GM21786 (cell line): Measurements from ENCODE around the gene CPT1A.
A peak's percentile ranks its signal among the peaks of the same experiment; 100 is the strongest.

ENCODE experiments used
- ATAC-seq: cut with Tn5 transposase; IDR thresholded peaks from one replicate; pipeline ENCODE4 v1.9.1; 2021; ENCODE audit not compliant: unreplicated experiment

CPT1A gene

DNA sequence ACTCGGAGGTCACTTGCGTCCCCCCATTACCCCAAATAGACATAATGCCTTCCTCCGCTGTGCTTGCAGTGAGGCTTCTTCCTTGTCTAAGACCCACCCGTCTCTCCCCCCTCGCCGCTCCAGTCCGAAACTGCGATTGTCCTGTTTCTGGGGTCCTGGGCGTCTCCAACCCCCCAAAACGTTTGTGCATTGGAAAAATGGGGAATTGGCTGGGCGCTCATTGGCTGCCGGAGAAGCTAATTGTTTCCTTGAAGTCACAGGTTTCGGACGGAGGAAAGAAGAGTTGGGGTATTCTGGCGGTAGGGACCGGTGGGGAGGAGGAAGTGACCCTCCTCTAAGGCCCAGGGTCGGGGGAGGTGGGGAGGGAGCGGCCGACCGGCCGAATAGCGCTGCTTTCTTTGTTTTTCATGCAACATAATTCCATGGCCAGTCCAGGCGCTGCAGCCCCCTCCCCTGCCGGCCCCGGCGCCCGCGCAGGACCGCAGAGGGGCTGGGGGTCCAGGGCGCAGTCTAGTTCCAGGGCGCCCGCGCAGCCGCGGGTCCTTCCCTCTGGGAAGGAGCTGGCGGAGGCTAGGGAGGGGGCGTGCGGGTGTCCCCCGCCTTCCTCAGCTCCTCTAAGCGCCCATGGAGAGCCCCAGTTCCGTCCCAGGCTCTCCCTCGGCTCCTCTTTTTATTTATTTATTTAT lies 12.7 kb upstream of the CPT1A start:
- ATAC-seq: no peak

DNA sequence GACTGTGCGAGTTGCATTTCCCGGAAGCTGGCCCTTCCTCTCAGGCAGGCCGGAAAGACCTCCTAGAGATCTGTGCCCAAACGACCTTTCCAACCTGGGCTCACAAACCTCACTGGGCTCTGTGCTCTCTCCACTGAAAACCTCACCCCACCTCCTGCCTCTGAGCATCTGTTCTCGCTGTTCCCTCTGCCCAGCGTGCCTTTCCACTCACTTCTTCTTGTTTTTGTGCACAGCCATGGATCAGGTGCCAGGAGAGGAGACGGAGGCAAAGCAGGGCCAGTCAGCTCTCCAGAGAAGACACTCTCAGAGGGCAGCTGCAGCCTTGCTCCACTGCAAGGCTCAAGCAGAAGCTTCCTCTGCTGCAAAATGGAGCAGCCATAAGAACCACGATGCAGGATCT lies 10.9 kb upstream of the CPT1A start:
- no peak for ATAC-seq

DNA sequence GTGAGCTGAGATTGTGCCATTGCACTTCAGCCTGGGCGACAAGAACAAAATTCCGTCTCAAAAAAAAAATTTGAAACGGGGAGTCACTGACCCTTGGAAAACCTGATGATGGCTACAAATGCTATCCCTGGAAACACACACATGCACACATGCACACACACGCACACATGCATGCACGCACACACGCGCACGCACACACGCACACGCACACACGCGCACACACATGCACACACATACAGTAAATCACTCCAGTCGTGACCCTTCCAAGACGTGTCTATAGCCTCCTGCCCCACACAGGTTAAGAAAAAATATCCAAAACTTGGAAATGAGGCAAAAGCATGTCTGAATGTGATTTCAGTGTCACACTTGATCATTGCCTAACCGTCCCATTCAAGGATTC lies 6.7 kb upstream of the CPT1A start:
- ATAC-seq: no peak

DNA sequence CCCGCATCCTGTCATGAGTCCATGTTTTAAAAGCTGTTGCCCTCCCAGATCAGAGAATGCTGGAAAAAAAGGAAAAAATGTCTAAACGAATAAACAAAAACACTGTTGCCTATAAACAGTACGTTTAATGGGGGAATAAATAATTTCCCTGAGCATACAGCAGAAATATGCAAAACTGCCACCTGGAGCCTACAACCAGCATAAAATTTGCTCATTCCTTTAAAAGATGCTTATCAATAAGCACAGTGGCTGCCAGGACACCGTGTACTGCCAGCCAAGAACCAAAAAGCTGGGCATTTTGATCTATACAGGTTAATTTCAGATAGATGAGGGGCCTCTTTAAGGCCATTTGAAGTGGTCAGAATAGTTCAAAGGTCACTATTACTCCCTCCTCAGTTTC lies 5.7 kb upstream of the CPT1A start:
- no peak for ATAC-seq

DNA sequence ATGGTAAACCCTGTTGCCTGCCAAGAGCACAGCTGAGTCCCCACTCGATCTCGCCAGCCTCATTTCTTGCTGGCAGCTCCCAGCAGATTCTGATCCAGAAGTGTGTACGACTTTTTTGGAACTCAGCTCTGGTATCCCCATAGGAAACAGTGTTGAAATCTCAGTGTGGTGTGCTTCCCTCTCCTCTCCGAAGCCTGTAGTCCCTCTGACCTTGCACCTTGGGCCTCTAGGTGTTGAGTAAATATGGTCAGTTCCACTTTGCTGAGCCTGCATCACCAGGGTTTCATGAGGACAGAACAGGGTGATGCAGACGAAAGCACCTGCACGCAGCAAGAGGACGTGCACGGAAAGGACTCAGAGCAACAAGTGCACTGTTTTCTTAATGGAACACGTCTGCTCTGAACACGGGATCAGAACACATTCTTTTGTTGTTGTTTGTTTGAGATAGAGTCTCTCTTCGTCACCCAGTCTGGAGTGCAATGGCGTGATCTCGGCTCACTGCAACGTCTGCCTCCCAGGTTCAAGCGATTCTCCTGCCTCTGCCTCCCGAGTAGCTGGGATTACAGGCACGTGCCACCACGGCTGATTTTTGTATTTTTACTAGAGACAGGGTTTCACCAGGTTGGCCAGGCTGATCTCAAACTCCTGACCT lies 3.8 kb upstream of the CPT1A start:
- no peak for ATAC-seq

DNA sequence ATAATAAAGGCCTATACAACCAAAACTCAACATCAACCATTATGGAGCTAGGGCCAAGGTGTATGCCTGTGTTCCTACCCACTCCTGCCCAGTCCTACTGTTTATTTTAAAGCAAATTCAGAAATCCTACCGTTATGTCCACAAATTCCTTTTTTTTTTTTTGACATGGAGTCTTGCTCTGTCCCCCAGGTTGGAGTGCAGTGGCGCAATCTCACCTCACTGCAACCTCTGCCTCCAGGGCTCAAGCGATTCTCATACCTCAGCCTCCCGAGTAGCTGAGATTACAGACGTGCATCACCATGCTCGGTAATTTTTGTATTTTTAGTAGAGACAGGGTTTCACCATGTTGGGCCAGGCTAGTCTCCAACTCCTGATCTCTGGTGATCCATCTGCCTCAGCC lies 3.1 kb upstream of the CPT1A start:
- no peak for ATAC-seq

DNA sequence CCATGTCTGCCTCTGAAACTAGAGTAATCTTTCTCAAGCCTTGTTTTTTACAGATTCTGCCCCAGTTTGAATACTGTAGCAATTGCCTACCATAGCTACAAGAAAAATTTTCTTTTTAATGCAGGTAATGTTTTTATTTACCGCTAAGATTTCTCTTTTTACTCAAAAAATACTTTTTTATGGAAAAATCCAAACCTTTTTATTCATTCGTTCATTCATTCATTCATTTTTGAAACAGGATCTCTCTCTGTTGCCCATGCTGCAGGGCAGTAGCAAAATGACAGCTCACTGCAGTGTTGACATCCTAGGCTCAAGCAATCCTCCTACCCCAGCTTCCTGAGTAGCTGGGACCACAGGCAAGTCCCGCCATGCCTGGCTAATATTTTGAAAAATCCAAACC lies 2.7 kb upstream of the CPT1A start:
- ATAC-seq: no peak

DNA sequence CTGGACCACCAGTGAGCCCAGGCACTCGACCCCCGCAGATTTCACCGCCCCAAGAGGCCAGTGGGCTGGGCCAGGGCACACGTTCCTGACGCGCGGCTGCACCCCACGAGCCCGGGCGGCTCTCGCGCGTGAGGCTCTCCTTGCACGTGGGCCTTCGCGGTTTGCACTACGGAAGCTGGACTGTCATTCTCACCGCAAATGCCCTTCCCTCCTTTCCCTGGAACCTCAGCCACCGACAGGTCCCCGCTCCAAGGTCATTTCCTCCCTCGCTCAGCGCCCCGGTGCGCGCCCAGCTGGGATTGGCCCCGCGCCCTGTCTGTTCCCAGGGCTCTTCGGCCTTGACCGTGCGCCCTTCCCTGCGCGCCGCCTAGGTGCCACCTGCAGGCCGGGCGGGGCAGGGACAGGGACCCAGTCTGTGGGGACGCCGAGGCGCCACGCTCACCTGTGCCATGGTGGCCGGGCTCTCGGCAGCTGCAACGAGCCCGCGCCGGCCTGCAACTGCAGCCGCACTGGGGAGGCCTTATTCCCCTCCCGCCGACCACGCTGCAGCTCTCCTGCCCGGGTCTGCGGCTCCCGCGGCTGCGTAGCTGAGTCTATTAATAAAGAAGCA lies 2.1 kb upstream of the CPT1A start:
- no peak for ATAC-seq

DNA sequence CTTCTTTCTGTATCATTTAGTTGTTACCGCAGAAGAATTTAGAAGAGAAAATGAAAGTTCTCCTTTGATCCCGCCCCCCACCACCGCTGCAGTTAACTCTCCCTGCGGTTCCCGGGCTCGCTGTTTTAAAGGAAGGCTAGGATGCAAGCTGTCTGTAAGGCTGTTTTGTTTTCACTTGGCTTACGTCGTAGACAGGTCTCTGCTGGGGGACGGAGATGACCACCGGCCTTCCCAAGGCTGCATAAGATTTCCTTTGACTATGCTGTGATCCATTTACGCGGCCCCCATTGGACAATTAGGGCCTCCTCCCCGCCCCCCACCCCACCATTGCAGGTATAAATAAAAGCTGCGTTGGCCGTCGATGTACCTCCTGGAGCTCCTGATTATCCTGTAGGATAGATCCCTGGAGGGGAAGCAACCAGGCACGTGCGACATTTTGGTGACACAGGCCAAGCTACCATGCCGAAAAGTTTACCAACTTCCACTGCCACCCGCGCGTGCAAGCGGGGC lies 1.4 kb upstream of the CPT1A start:
- no peak for ATAC-seq

DNA sequence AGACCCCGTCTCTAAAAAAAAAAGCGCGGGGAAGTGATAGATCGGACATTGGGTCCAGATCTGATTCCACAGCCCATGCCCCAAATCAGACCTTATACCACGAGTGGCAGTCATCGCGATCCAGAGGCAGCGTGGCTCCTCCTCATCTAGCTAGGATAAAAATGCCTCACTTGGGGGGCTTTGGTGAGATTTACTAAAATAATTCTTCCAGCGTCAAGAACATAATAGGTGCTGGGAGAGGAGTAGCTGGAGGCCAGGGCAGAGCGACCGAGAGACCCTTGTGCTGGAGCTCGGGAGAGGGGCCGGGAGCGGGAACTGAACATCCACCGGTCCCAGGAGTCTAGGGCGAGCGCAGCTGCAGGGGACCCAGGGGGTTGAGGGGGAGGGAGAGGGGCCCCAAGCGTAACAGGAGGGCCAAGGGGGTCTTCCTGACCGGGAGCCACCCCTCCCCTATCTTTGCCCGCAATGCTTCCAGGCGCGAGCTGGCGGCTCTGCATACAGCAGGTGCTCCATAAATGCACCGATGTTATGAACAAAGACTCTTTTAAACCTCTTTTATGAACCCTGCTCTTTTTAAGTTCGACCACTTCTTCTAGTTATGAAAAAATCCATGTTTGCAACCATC lies 823 bp upstream of the CPT1A start:
- no peak for ATAC-seq

DNA sequence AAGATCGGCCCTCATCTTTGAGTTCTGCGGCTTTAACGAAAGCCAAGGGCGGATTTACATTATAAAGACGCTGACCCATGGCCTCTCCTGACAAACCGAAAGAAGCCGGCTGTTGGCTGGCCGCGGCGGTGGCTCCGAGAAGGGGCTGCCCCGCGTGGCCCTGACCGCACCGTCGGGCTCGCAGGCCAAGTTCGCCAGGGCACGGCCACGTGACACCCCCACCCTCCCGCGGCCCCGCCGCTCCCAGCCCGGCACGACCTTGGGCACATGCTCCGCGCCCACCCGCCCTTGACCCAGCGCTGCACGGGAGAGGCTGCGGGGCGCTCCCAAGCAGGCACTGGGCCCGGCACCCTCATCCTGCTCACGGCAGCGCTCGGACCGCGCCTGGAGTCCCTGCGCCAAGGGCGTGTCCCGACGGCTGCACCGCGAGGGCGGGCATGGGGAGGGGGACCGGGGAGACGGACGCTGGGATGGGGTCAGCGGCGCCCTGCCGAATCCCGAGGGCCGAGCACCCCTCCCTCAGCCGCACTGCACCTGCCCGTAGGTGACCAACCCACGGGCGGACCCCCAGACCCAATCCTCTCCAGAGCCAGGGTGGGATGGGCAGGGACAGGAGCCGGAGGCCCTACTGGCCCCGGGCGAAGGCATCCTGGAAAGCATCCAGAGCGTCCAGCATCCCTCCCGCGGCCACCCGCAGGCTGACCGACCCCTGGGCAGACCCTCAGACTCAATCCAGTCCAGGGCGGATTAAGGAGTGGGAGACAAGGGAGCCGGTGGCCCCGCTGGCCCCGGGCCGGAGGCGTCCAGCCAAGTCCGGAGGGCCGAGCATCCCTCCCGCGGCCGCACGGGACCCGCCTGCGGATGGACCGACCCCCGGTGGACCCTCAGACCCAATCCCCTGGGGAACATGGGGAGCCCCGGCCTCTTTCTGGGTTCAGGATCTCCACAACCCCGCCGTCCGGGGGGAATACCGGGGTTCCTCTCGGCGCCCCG lies 759 bp downstream of the CPT1A start:
- ATAC-seq: no peak

DNA sequence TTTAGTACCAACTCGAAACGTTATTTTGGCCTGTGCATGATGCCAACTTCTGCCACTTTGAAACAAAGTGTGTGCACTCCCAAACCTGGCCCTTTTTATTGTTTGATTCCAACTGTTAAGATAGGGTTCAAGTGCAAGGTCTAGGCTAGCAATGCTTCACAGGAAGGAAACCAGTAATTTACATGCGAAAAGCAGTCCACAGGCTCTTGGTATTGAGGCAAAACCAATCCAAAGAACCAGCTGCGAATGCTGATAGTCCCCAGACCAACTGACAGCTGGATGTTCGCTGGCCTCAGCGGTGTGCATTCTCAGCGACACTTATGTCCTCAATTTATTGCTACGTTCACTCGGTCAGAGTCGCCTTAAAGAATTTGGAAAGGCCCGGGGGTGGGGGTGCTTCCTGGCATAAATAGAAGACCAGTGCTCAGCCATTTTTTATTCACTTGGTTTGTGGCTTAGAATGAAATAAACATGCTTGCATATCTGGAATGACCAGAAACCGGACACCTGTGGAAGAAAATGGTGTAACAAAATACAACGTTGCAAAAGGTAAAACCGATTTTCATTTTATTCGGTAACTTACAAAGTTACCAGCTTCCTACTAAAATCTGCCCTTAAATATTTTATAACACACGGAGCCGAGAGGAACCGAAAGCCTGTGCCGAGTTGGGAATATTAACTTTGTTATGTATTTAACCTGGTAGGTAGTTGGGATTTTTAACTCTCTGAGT lies 1.6 kb downstream of the CPT1A start:
- no peak for ATAC-seq

DNA sequence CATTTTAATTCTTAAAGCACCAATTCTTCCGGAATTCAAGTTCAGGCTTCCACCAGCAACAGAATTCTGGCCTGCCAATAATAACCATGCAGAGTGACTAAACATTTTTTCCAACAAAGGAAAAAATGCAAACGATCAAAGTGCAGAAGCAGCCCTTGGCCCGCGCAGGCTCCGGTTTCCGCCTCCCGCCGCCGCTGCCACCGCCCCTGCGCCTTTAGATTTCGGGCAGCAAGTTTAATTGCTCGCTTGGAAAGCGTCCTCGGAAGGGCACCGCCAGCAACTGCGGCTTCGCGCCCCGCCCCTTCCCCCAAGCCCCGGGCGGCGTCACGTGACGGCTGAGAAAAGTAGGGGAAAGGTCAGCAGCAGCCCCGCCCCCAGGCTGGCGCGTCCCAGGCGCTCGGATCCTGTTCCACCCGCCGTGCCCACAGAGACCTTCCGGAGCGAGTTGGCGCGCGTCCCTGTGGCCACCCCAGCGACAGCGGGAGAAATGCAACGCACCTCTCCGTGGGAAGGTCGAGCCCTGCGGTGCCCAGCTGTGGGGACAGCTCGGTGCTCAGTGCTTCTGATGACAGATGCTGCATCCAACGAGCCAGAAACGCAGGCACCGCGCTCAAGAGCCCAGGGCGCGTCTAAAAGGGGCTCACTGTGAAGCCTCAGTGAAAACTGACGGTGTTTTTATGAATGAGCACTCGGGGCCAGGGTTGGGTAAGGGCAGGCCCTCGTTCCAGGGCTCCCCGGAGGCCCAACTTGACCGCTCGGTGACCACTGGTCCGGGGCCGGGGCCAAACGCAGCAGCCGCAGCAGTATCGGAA lies 2.5 kb downstream of the CPT1A start:
- ATAC-seq: peak; percentile 35

DNA sequence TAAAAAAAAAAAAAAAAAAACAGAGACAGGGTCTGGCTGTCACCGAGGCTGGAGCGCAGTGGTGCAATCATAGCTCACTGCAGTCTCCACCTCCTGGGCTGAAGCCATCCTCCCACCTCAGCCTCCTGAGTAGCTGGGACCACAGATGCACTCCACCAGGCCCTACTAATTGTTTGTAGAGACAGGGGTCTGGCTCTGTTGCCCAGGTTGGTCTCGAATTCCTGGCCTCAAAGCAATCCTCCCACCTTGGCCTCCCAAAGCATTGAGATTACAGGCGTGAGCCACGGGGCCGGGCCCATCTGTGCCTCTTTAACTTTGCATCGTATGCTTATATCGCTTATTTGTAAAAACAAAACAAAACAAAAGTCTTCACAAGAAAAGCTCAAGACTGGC lies 3.1 kb downstream of the CPT1A start:
- no peak for ATAC-seq

DNA sequence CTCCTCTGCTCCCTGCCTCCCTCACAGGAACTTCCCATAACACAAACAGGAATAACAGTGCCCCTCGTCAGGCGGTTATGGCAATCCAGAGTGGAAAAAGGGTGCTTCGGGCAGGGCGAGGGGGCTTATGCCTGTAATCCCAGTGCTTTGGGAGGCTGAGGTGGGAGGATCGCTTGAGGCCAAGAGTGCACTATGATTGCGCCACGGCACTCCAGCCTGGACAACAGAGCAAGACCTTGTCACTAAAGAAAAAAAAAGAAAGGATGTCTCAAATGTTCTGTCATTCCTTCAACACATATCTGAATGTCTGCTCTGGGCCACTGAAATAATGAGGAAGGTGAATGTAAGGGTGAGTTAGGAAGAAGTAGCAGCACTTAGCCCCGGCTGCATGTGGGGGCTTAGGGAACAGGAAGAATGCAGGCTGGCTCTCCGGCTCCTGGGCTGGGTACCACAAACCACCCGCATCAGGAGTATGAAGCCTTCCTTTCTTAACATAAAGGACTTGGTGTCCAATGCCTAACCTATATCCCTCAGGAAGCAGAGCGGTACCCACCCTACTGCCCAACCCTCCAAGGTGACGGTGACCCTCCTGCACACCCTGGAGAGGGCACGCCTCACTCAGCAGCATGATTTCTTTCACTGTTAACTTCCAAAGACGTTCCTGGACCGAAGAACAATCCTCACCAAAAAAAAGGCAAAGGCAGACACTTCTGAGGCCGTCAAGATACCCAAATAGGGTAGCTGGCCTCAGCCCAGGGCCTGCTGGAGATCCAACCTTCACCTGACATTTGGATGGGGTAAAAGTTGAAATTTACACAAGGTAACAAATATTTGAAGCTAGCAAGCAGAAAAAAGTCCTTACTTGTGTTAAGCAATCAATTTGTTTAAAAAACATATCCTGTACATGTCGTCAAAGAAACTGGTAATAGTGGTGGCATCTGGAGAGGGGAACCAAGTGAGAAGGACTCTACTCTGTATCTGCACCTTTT lies 3.8 kb downstream of the CPT1A start:
- ATAC-seq: no peak

DNA sequence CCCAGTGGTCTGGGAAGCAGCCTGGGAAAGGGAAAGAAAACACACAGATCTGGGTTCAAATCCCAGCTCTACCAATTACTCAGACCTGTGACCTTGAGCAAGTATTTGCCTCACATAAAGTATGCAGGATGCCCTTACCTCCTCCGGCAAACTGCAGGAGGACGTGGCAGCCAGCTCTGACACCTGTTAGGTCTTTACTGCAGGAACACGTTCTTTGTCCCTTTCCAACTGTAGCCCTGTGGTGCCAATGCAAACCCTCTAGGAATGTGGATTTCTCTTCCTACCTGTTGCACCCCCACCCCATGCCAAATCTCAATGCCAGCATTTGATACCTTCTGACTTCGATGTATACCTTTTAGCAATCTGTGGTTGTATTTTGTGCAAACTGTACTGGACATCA lies 6.0 kb downstream of the CPT1A start:
- no peak for ATAC-seq

DNA sequence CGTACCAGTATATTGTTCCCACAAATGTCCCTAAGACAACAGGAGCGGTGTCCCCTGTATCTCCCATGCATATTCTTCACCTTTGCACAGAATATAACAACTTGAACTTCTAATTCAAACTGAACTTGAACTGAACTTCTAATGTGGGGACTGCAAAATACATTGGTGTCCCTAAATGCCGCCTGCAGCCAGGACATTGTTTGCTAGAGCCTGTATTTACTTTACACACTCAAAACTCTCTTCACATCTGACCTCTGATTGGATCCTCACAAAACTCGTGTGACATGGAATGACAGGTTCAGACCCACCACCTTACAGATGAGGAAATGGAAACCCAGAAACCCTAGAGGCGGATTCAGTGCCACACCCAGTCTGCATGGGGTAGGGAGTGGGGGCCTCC lies 6.4 kb downstream of the CPT1A start:
- no peak for ATAC-seq
